HepG2 (cell line): ENCODE results near the gene C11orf91. TPM values are rescaled to one million over a fixed set of nuclear protein-coding genes. Genes with fewer than 3 reads are reported as not detected.

ENCODE experiments used
- ATAC-seq: fragments of 200-7000 bp; cut with Tn5 transposase; 3 replicates; pipeline ENCODE4 v1.9.1; 2020; ENCODE audit warnings: mild to moderate bottlenecking, moderate library complexity
- BruUV-seq: library from RNA; stranded (reverse); fragments of 400-500 nt; replicated peaks from 2 replicates; lab custom pipeline; 2021; lab: Mats Ljungman, UMichigan
- CTCF ChIA-PET: fragments of 300-600 bp; formaldehyde crosslinking; extraction: SDS; loops from one replicate; lab custom pipeline; 2021; ENCODE audit warnings: low total read pairs, inconsistent platforms, low intra/inter-chr PET ratio; lab: Yijun Ruan, JAX
- POLR2A ChIA-PET: fragments of 350-600 bp; sonication (Branson Sonifier 250); formaldehyde crosslinking; loops from one replicate; lab custom pipeline; 2020; ENCODE audit warnings: antibody characterized with exemption, inconsistent platforms; lab: Yijun Ruan, JAX
- DNase-seq: peaks from one replicate; pipeline ENCODE4 v3.0.0-alpha.2; 2015; ENCODE audit warnings: low spot score
- FAIRE-seq: peaks from 3 replicates; lab custom pipeline; 2011; peaks lifted over from hg19 to GRCh38; lab: Jason Lieb, UNC
- H2AFZ ChIP-seq: one replicate; pipeline ENCODE4 v1.6.1; 2011; ENCODE audit warnings: low read length, inconsistent platforms
- H3K27ac ChIP-seq: fragments of 300-600 bp; 3 replicates; pipeline ENCODE4 v1.8.0; 2011; ENCODE audit warnings: mixed run types, mild to moderate bottlenecking, mixed read lengths, low read length, inconsistent platforms; ENCODE audit not compliant: insufficient read depth; ENCODE audit errors: extremely low read length
- H3K27me3 ChIP-seq, 2 experiments: fragments of 200-600 bp in 1 of 2; 2 replicates in 1 of 2; 3 replicates in 1 of 2; pipeline versions ENCODE4 v1.6.0 to v1.8.0; 2011; ENCODE audit warnings: low read length in 2 of 2, mild to moderate bottlenecking in 2 of 2, moderate library complexity in 2 of 2, inconsistent platforms in 1 of 2; ENCODE audit not compliant: insufficient read depth in 2 of 2, control insufficient read depth in 1 of 2
- H3K36me3 ChIP-seq, 2 experiments: fragments of 200-600 bp in 1 of 2; replicated peaks in 1 of 2; 2 replicates in 1 of 2; 3 replicates in 1 of 2; pipeline versions ENCODE4 v1.5.1 to v1.8.0; 2011; ENCODE audit warnings: low read length in 2 of 2, inconsistent platforms in 1 of 2; ENCODE audit not compliant: insufficient read depth in 2 of 2, control insufficient read depth in 1 of 2
- H3K4me1 ChIP-seq: 2 replicates; pipeline ENCODE4 v1.5.1; 2012; ENCODE audit warnings: low read length, inconsistent platforms; ENCODE audit not compliant: insufficient read depth
- H3K4me2 ChIP-seq: 2 replicates; pipeline ENCODE4 v1.6.0; 2011; ENCODE audit warnings: low read depth, low read length, inconsistent platforms
- H3K4me3 ChIP-seq, 3 experiments: fragments of 200-600 bp in 1 of 3; sonication (generic), shearing (Covaris generic) in 1 of 3; replicated peaks in 1 of 3; 2 replicates each; pipeline ENCODE4 v1.5.1; 2011 to 2016; ENCODE audit warnings: low read length in 3 of 3, inconsistent platforms in 2 of 3, low read depth in 2 of 3, mild to moderate bottlenecking in 2 of 3, control low read depth in 1 of 3, mixed read lengths in 1 of 3; ENCODE audit not compliant: insufficient read depth in 1 of 3
- H3K79me2 ChIP-seq: one replicate; pipeline ENCODE4 v1.6.1; 2011; ENCODE audit warnings: low read length, inconsistent platforms; ENCODE audit not compliant: insufficient read depth
- H3K9ac ChIP-seq: 2 replicates; pipeline ENCODE4 v1.6.0; 2011; ENCODE audit warnings: mild to moderate bottlenecking, low read depth, low read length, inconsistent platforms; ENCODE audit not compliant: insufficient read depth
- H3K9me3 ChIP-seq: 2 replicates; pipeline ENCODE4 v1.5.1; 2012; ENCODE audit warnings: mild to moderate bottlenecking, low read length
- H4K20me1 ChIP-seq: 2 replicates; pipeline ENCODE4 v1.6.0; 2011; ENCODE audit warnings: inconsistent platforms, mild to moderate bottlenecking, low read length, moderate library complexity; ENCODE audit not compliant: insufficient read depth
- EEA1 ChIP-seq: sonication (generic); formaldehyde crosslinking; IDR thresholded peaks from 2 replicates; pipeline ENCODE4 v1.5.1; 2020; ENCODE audit warnings: mild to moderate bottlenecking, missing genetic modification reagents, borderline replicate concordance
- GATAD1 ChIP-seq: IDR thresholded peaks from 2 replicates; pipeline ENCODE4 v1.6.1; 2016; ENCODE audit warnings: missing genetic modification reagents, missing compliant biosample characterization
- JUN ChIP-seq: sonication (generic); formaldehyde crosslinking; IDR thresholded peaks from 2 replicates; pipeline ENCODE4 v1.4.0; 2020; ENCODE audit warnings: mild to moderate bottlenecking, missing genetic modification reagents
- MAZ ChIP-seq, 2 experiments: sonication (generic) in 1 of 2; formaldehyde crosslinking in 1 of 2; IDR thresholded peaks; 2 replicates each; pipeline versions ENCODE4 v1.5.0 to v1.6.1; 2012 to 2020; ENCODE audit warnings: low read depth in 2 of 2, mild to moderate bottlenecking in 2 of 2, borderline replicate concordance in 1 of 2, improper control_type of control experiment in 1 of 2, low read length in 1 of 2, missing genetic modification reagents in 1 of 2, moderate library complexity in 1 of 2
- NCOA1 ChIP-seq: sonication (generic); formaldehyde crosslinking; IDR thresholded peaks from 2 replicates; pipeline ENCODE4 v1.9.0; 2021; ENCODE audit warnings: missing genetic modification reagents
- RCOR2 ChIP-seq: IDR thresholded peaks from 2 replicates; pipeline ENCODE4 v1.6.1; 2016; ENCODE audit warnings: missing biosample characterization, missing genetic modification reagents
- SOX6 ChIP-seq, 2 experiments: fragments of 450-650 bp in 1 of 2; sonication (generic) in 1 of 2; formaldehyde crosslinking in 1 of 2; IDR thresholded peaks; 2 replicates each; pipeline versions ENCODE4 v1.4.0 to v1.6.1; 2017 to 2020; ENCODE audit warnings: antibody characterized with exemption in 1 of 2, mild to moderate bottlenecking in 1 of 2, missing genetic modification reagents in 1 of 2
- SPEN ChIP-seq: sonication (generic); formaldehyde crosslinking; IDR thresholded peaks from 2 replicates; pipeline ENCODE4 v1.5.1; 2020; ENCODE audit warnings: low read depth, mild to moderate bottlenecking, missing genetic modification reagents
- ZFP90 ChIP-seq: sonication (generic); formaldehyde crosslinking; IDR thresholded peaks from 2 replicates; pipeline ENCODE4 v1.8.0; 2022; ENCODE audit warnings: missing genetic modification reagents, mild to moderate bottlenecking, inconsistent platforms, borderline replicate concordance
- ZNF337 ChIP-seq: sonication (generic); formaldehyde crosslinking; IDR thresholded peaks from 2 replicates; pipeline ENCODE4 v1.5.1; 2020; ENCODE audit warnings: missing genetic modification reagents, low read depth, mild to moderate bottlenecking, borderline replicate concordance
- ZNF563 ChIP-seq: sonication (generic); formaldehyde crosslinking; IDR thresholded peaks from 2 replicates; pipeline ENCODE4 v1.8.0; 2022; ENCODE audit warnings: mild to moderate bottlenecking, moderate library complexity, missing genetic modification reagents
- ZNF619 ChIP-seq: sonication (generic); formaldehyde crosslinking; IDR thresholded peaks from 2 replicates; pipeline ENCODE4 v1.4.0; 2020; ENCODE audit warnings: mild to moderate bottlenecking, missing genetic modification reagents
- ZNF776 ChIP-seq: sonication (generic); formaldehyde crosslinking; IDR thresholded peaks from 2 replicates; pipeline ENCODE4 v1.4.0; 2020; ENCODE audit warnings: mild to moderate bottlenecking, missing genetic modification reagents
- WGBS: methylation state at CpG from one replicate; pipeline ENCODE4 v1.1.6; 2017; ENCODE audit warnings: low lambda C conversion rate; 5-methylcytosine and 5-hydroxymethylcytosine counted together
- in situ Hi-C: cut with HindIII; loops from 2 replicates; pipeline ENCODE4 v1.10.0; 2017; ENCODE audit warnings: low pct_unique_long_range_greater_than_20kb; ENCODE audit not compliant: extremely low pct_ligation_motif_present
- intact Hi-C: fragments of 100-400 bp; cut with micrococcal nuclease; formaldehyde crosslinking; loops from one replicate; pipeline ENCODE4 v1.10.0; 2022; ENCODE audit not compliant: unreplicated experiment
- polyA plus RNA-seq, 8 experiments: library from polyadenylated mRNA; depleted of rRNA in 3 of 8; stranded (reverse) in 7 of 8; unstranded in 1 of 8; fragments of >200 nt; fragmentation: Illumina TruSeq in 4 of 8; extraction: Trizol in 4 of 8; gene quantifications; 2 replicates each; pipeline versions ENCODE4 v1.2.1 to v1.2.3, GENCODE V29; 2011 to 2016; ENCODE audit warnings: low read depth in 4 of 8, missing spikeins in 1 of 8, mixed read lengths in 1 of 8; ENCODE audit not compliant: insufficient read depth in 1 of 8
- total RNA-seq, 5 experiments: library from RNA; depleted of rRNA; stranded (reverse); fragments of >200 nt; fragmentation: Illumina TruSeq; extraction: Trizol; gene quantifications; 2 replicates each; pipeline ENCODE4 v1.2.3, GENCODE V29; 2016; ENCODE audit warnings: low read depth in 1 of 5
- TF ChIP-seq, protein P1 (sequence below): sonication (generic); formaldehyde crosslinking; conservative IDR thresholded peaks from 2 replicates; pipeline ENCODE4 v1.8.0; 2022; ENCODE audit warnings: mild to moderate bottlenecking, moderate library complexity, missing genetic modification reagents
- TF ChIP-seq, protein P2 (sequence below), 2 experiments: sonication (generic) in 1 of 2; formaldehyde crosslinking in 1 of 2; IDR thresholded peaks; 2 replicates each; pipeline versions ENCODE4 v1.5.1 to v1.6.1; 2011 to 2020; ENCODE audit warnings: borderline replicate concordance in 1 of 2, low read depth in 1 of 2, low read length in 1 of 2, mild to moderate bottlenecking in 1 of 2, missing genetic modification reagents in 1 of 2, moderate library complexity in 1 of 2

C11orf91 gene
- total and polyA plus RNA-seq, 2 of the 13 experiments (the other 11 are each of a cell fraction or from before 2014, with no cell fraction given) = 0.35 TPM; not detected in 1

- no peak for TF ChIP-seq ZNF619
- TF ChIP-seq MAZ (IDR thresholded peaks at IDR 0.05; ENCODE audit: borderline replicate concordance, low read depth, low read length) = no peak
- peak; percentile 26; the same call in 1 of the 2 replicates for TF ChIP-seq MAZ (CRISPR knock-in tag; IDR thresholded peaks at IDR 0.05; ENCODE audit: low read depth)
- 0 out of 2 replicates have a peak, but pooled peaks have one; percentile 38 for TF ChIP-seq EEA1 (CRISPR knock-in tag)
- TF ChIP-seq SPEN (CRISPR knock-in tag) = peak; percentile 54; the same call in 1 of the 2 replicates
These were observed 544 bp downstream of the C11orf91 start (continued) for GRCh38 chr11:33700063-33700501.

DNA sequence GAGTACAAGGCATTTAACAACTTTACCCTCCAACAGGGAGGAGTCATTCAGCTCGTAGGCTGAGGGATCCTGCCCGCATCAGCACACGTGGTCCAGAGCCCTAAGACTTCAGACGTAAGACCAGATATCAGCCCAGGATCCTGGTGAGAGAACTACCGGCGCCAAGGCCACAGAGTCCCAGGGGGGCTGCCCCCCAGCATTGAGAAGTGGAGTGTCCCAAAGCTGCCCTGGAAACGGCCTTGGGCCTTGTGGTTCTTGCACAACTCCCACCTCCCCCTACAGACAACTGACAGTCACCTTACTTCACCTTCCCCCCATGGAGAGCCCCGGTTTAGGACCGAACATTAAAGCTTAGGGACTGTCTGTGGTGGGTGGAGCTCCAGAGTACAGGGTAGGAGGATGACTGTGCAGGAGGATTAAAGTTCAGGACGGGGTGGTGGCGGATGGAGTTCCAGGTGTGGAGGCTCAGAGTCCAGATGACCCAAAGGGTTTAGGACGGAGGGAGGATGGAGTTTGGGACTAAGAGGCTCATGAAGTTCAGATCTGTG is 1.0 kb downstream of the C11orf91 start:
- Histone ChIP-seq H3K9ac (peak overlapping the region; percentile 67), H3K4me1 (peaks cover 87% of the 10 kb centered on the region), H4K20me1 (no peaks in the 10 kb centered on the region; the same call in 1 of the 2 replicates), H3K27me3 (no peaks in the 10 kb centered on the region), H3K27ac (peak overlapping the region; percentile 97), H3K4me2 (peak overlapping the region; percentile 91), H2AFZ (no peak overlapping the region), H3K9me3 (no peaks in the 10 kb centered on the region), H3K4me3 (peak overlapping the region; percentile 64 to 77 (median 75)), H3K36me3 (no peaks in the 10 kb centered on the region), H3K79me2 (no peaks in the 10 kb centered on the region)
- ChIA-PET POLR2A (interaction anchor here (0.7 to 4.4 kb wide), 12 partner anchors 9 to 75 kb away, joined by 3 to 81 read pairs (median 5); partner anchors contain the start of genes CD59 and FBXO3), CTCF (no interaction called here)
- peak; percentile 79 for ATAC-seq
- in situ Hi-C loops (no loop called here), intact Hi-C loops (loop anchor here (10.0 kb wide), 1 partner anchor 435 kb away; no protein-coding TSS in a partner anchor)
- WGBS = under 1% methylated on average over 10 of the region's 12 CpGs
- peak; percentile 94 for DNase-seq
- FAIRE-seq = peak; percentile 93
- BruUV-seq = TSS peak; percentile 28
- TF ChIP-seq JUN (CRISPR knock-in tag) (no peak), GATAD1 (CRISPR knock-in tag) (peak; percentile 53; the same call in 1 of the 2 replicates), ZNF563 (CRISPR knock-in tag) (0 out of 2 replicates have a peak, but pooled peaks have one; percentile 41), RCOR2 (CRISPR knock-in tag) (no peak), ZFP90 (CRISPR knock-in tag) (0 out of 2 replicates have a peak, but pooled peaks have one; percentile 57), NCOA1 (peak; percentile 94; the same call in 1 of the 2 replicates), ZNF337 (no peak), SOX6 (IDR thresholded peaks at IDR 0.05) (no peak), SOX6 (CRISPR knock-in tag; IDR thresholded peaks at IDR 0.05) (peak; percentile 89), ZNF776 (CRISPR knock-in tag) (0 out of 2 replicates have a peak, but pooled peaks have one; percentile 53)
- TF ChIP-seq, protein P1, sequence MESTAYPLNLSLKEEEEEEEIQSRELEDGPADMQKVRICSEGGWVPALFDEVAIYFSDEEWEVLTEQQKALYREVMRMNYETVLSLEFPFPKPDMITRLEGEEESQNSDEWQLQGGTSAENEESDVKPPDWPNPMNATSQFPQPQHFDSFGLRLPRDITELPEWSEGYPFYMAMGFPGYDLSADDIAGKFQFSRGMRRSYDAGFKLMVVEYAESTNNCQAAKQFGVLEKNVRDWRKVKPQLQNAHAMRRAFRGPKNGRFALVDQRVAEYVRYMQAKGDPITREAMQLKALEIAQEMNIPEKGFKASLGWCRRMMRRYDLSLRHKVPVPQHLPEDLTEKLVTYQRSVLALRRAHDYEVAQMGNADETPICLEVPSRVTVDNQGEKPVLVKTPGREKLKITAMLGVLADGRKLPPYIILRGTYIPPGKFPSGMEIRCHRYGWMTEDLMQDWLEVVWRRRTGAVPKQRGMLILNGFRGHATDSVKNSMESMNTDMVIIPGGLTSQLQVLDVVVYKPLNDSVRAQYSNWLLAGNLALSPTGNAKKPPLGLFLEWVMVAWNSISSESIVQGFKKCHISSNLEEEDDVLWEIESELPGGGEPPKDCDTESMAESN (CRISPR knock-in tag) = peak; percentile 84
- TF ChIP-seq, protein P2, sequence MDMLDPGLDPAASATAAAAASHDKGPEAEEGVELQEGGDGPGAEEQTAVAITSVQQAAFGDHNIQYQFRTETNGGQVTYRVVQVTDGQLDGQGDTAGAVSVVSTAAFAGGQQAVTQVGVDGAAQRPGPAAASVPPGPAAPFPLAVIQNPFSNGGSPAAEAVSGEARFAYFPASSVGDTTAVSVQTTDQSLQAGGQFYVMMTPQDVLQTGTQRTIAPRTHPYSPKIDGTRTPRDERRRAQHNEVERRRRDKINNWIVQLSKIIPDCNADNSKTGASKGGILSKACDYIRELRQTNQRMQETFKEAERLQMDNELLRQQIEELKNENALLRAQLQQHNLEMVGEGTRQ (IDR thresholded peaks at IDR 0.05; ENCODE audit: low read depth, low read length) = 0 out of 2 replicates have a peak, but pooled peaks have one; percentile 31
- TF ChIP-seq, protein P2 (CRISPR knock-in tag; IDR thresholded peaks at IDR 0.05; ENCODE audit: borderline replicate concordance) = peak; percentile 26; the same call in 1 of the 2 replicates
